AML-193 (cell line): ENCODE measurements around the gene DNAJC30.
"Not testable (repeated sequence)": the region's sequence is repeated elsewhere in the genome, so short reads cannot be mapped to it uniquely, and the experiment has no call there.

Source experiments
- DNase-seq, 2 experiments: peaks; one replicate each; lab custom pipeline; 2025; lab: John Stamatoyannopoulos, UW

Gene DNAJC30

GRCh38 chr7:73682745-73683055, 553 bp downstream of the DNAJC30 start:
- no peak for DNase-seq

- DNase-seq, result no peak
Observed at GRCh38 chr7:73681031-73681430, 2.2 kb downstream of the DNAJC30 start.

- DNase-seq, result no peak
Observed at GRCh38 chr7:73680501-73680900, 2.8 kb downstream of the DNAJC30 start.

- DNase-seq, result no peak
Observed at GRCh38 chr7:73679709-73680108, 3.5 kb downstream of the DNAJC30 start.

GRCh38 chr7:73678862-73679261, 4.4 kb downstream of the DNAJC30 start:
- DNase-seq, result no peak

- not testable (repeated sequence) for DNase-seq
Observed at GRCh38 chr7:73676062-73676461, 7.2 kb downstream of the DNAJC30 start.

- DNase-seq, result no peak
Observed at GRCh38 chr7:73674468-73675124, 8.7 kb downstream of the DNAJC30 start.

GRCh38 chr7:73671857-73672445, 11.3 kb downstream of the DNAJC30 start:
- DNase-seq, result no peak

GRCh38 chr7:73671322-73671661, 12.0 kb downstream of the DNAJC30 start:
- no peak for DNase-seq

GRCh38 chr7:73669858-73670385, 13.3 kb downstream of the DNAJC30 start:
- DNase-seq, result no peak

GRCh38 chr7:73669288-73669701, 14.0 kb downstream of the DNAJC30 start:
- DNase-seq, result no peak

GRCh38 chr7:73668886-73669230, 14.4 kb downstream of the DNAJC30 start:
- DNase-seq, result no peak

- no peak for DNase-seq
Observed at GRCh38 chr7:73668103-73668885, 15.0 kb downstream of the DNAJC30 start.

- DNase-seq, result peak; percentile 51 to 71
Observed at GRCh38 chr7:73667344-73668102, 15.7 kb downstream of the DNAJC30 start, which contains the start of gene VPS37D. Gene VPS37D (plus strand): TSS chr7:73667831. CDS start chr7:73667959, 128 bp downstream.

- DNase-seq, result no peak
Observed at GRCh38 chr7:73663033-73663432, 20.2 kb downstream of the DNAJC30 start.

GRCh38 chr7:73660594-73660993, 22.7 kb downstream of the DNAJC30 start:
- DNase-seq, result not testable (repeated sequence)

GRCh38 chr7:73659983-73660382, 23.3 kb downstream of the DNAJC30 start:
- DNase-seq, result no peak

GRCh38 chr7:73655309-73655708, 27.9 kb downstream of the DNAJC30 start:
- DNase-seq, result not testable (repeated sequence)

GRCh38 chr7:73652541-73652949, 30.7 kb downstream of the DNAJC30 start:
- no peak for DNase-seq

GRCh38 chr7:73650524-73650923, 32.7 kb downstream of the DNAJC30 start:
- no peak for DNase-seq

- no peak for DNase-seq
Observed at GRCh38 chr7:73649576-73649975, 33.7 kb downstream of the DNAJC30 start.

- DNase-seq, result no peak
Observed at GRCh38 chr7:73648593-73649332, 34.5 kb downstream of the DNAJC30 start.
